HCT116 (cell line): Measurements from ENCODE around the gene CHM. TPM values are rescaled to one million over a fixed set of nuclear protein-coding genes. Genes with fewer than 3 reads are reported as not detected.

ENCODE experiments used
- ATAC-seq: fragments of 200-7000 bp; cut with Tn5 transposase; 2 replicates; pipeline ENCODE4 v1.9.1; 2020; ENCODE audit warnings: mild to moderate bottlenecking, moderate library complexity
- BruUV-seq: library from RNA; stranded (reverse); fragments of 400-500 nt; replicated peaks from 2 replicates; lab custom pipeline; 2021; lab: Mats Ljungman, UMichigan
- CTCF ChIA-PET: fragments of 300-600 bp; sonication (Branson Sonifier 250); formaldehyde crosslinking; loops from one replicate; lab custom pipeline; 2021; ENCODE audit warnings: antibody characterized with exemption; lab: Charles Lee
- POLR2A ChIA-PET: fragments of 300-600, 350-600 bp; sonication (Branson Sonifier 250); formaldehyde crosslinking; loops from one replicate; lab custom pipeline; 2021; ENCODE audit warnings: antibody characterized with exemption; lab: Charles Lee
- RAD21 ChIA-PET, 2 experiments: fragments of 300-600 bp; sonication (Branson Sonifier 250); formaldehyde crosslinking; loops; one replicate each; lab custom pipeline; 2023; ENCODE audit warnings: low total read pairs in 2 of 2; ENCODE audit not compliant: uncharacterized antibody in 2 of 2, unreplicated experiment in 2 of 2, low non-redundant PET in 1 of 2; lab: Charles Lee
- DNase-seq: peaks from one replicate; pipeline ENCODE4 v3.0.0-alpha.2; 2010; ENCODE audit warnings: low read depth, low spot score
- H2AFZ ChIP-seq: fragments of 200-600 bp; shearing (Covaris generic), sonication (generic); 2 replicates; pipeline ENCODE4 v1.6.1; 2017; ENCODE audit warnings: low read depth, mixed run types, mixed read lengths, antibody characterized with exemption, low read length; ENCODE audit not compliant: poor library complexity, severe bottlenecking
- H3K27ac ChIP-seq: 2 replicates; pipeline ENCODE4 v1.5.1; 2012; ENCODE audit warnings: low read depth, low read length
- H3K27me3 ChIP-seq: fragments of 200-600 bp; sonication (generic); 2 replicates; pipeline ENCODE4 v1.6.1; 2016; ENCODE audit warnings: mixed run types, low read length, mixed read lengths; ENCODE audit not compliant: insufficient read depth
- H3K36me3 ChIP-seq, 2 experiments: fragments of 200-500 bp in 1 of 2; fragments of 200-600 bp in 1 of 2; sonication (Bioruptor generic) in 1 of 2; sonication (generic) in 1 of 2; 2 replicates each; pipeline versions ENCODE4 v1.5.1 to v1.6.1; 2014 to 2016; ENCODE audit warnings: low read length in 2 of 2, inconsistent platforms in 1 of 2, mixed read lengths in 1 of 2, mixed run types in 1 of 2; ENCODE audit not compliant: insufficient read depth in 2 of 2, control insufficient read depth in 1 of 2
- H3K4me1 ChIP-seq, 2 experiments: fragments of 200-600 bp in 1 of 2; sonication (generic) in 1 of 2; 2 replicates each; pipeline versions ENCODE4 v1.5.1 to v1.6.1; 2012 to 2017; ENCODE audit warnings: low read length in 2 of 2, inconsistent platforms in 1 of 2, mild to moderate bottlenecking in 1 of 2, mixed read lengths in 1 of 2, mixed run types in 1 of 2, moderate library complexity in 1 of 2; ENCODE audit not compliant: insufficient read depth in 2 of 2, control insufficient read depth in 1 of 2
- H3K4me2 ChIP-seq: fragments of 200-600 bp; sonication (generic); 2 replicates; pipeline ENCODE4 v1.6.1; 2017; ENCODE audit warnings: mixed run types, low read length, mixed read lengths
- H3K4me3 ChIP-seq, 2 experiments: fragments of 200-600 bp in 1 of 2; sonication (generic) in 1 of 2; replicated peaks in 1 of 2; 2 replicates each; pipeline ENCODE4 v1.5.1; 2011 to 2016; ENCODE audit warnings: low read length in 2 of 2, control low read depth in 1 of 2, low read depth in 1 of 2, mild to moderate bottlenecking in 1 of 2, mixed read lengths in 1 of 2, mixed run types in 1 of 2
- H3K79me2 ChIP-seq: fragments of 200-600 bp; sonication (generic); 2 replicates; pipeline ENCODE4 v1.6.1; 2017; ENCODE audit warnings: mild to moderate bottlenecking, mixed run types, low read length, moderate library complexity, mixed read lengths; ENCODE audit not compliant: insufficient read depth
- H3K9ac ChIP-seq: fragments of 200-600 bp; sonication (generic); 2 replicates; pipeline ENCODE4 v1.6.1; 2016; ENCODE audit warnings: low read length, mixed read lengths
- H3K9me2 ChIP-seq: fragments of 200-600 bp; sonication (generic), shearing (Covaris generic); 2 replicates; pipeline ENCODE4 v1.6.1; 2017; ENCODE audit warnings: mixed run types, mild to moderate bottlenecking, moderate library complexity; ENCODE audit not compliant: insufficient read depth
- H3K9me3 ChIP-seq, 2 experiments: fragments of 200-500 bp in 1 of 2; fragments of 200-600 bp in 1 of 2; sonication (Bioruptor generic) in 1 of 2; sonication (generic) in 1 of 2; 2 replicates each; pipeline ENCODE4 v1.6.1; 2014 to 2017; ENCODE audit warnings: low read length in 2 of 2, mixed read lengths in 2 of 2, inconsistent platforms in 1 of 2, low read depth in 1 of 2, mild to moderate bottlenecking in 1 of 2, mixed run types in 1 of 2, moderate library complexity in 1 of 2; ENCODE audit not compliant: control insufficient read depth in 1 of 2, insufficient read depth in 1 of 2
- H4K20me1 ChIP-seq: fragments of 200-600 bp; sonication (generic), shearing (Covaris generic); 2 replicates; pipeline ENCODE4 v1.6.1; 2017; ENCODE audit warnings: mixed run types, mild to moderate bottlenecking, moderate library complexity; ENCODE audit not compliant: insufficient read depth
- ATF3 ChIP-seq: IDR thresholded peaks from 2 replicates; pipeline ENCODE4 v1.6.1; 2012
- CEBPB ChIP-seq: IDR thresholded peaks from 2 replicates; pipeline ENCODE4 v1.6.1; 2012; ENCODE audit warnings: low read depth
- CTCF ChIP-seq, 3 experiments: fragments of 200-600 bp in 1 of 3; sonication (generic) in 1 of 3; IDR thresholded peaks in 2 of 3; conservative IDR thresholded peaks in 1 of 3; 2 replicates each; pipeline ENCODE4 v1.5.1; 2012 to 2017; ENCODE audit warnings: low read depth in 2 of 3, low read length in 2 of 3, antibody characterized with exemption in 1 of 3, borderline replicate concordance in 1 of 3, control low read depth in 1 of 3, mild to moderate bottlenecking in 1 of 3, mixed read lengths in 1 of 3, mixed run types in 1 of 3, moderate library complexity in 1 of 3; ENCODE audit not compliant: insufficient read depth in 1 of 3
- EGR1 ChIP-seq: IDR thresholded peaks from 2 replicates; pipeline ENCODE4 v1.6.1; 2012; ENCODE audit warnings: low read depth
- EZH2phosphoT487 ChIP-seq: fragments of 200-600 bp; IDR thresholded peaks from 2 replicates; pipeline ENCODE4 v1.6.1; 2018; ENCODE audit warnings: antibody characterized with exemption, borderline replicate concordance
- FOSL1 ChIP-seq: IDR thresholded peaks from 2 replicates; pipeline ENCODE4 v1.6.1; 2012; ENCODE audit warnings: low read depth
- JUND ChIP-seq: IDR thresholded peaks from 2 replicates; pipeline ENCODE4 v1.6.1; 2012
- SIN3A ChIP-seq: IDR thresholded peaks from 2 replicates; pipeline ENCODE4 v1.6.1; 2012; ENCODE audit warnings: low read depth
- SP1 ChIP-seq: IDR thresholded peaks from 2 replicates; pipeline ENCODE4 v1.6.1; 2012; ENCODE audit warnings: low read depth
- TCF7L2 ChIP-seq: IDR thresholded peaks from 2 replicates; pipeline ENCODE4 v1.7.0; 2011; ENCODE audit warnings: borderline replicate concordance, inconsistent platforms; ENCODE audit not compliant: insufficient read depth, insufficient read length; ENCODE audit errors: extremely low read depth
- ZBTB33 ChIP-seq: IDR thresholded peaks from 2 replicates; pipeline ENCODE4 v1.6.1; 2011; ENCODE audit warnings: mild to moderate bottlenecking, low read length, moderate library complexity; ENCODE audit not compliant: insufficient replicate concordance; ENCODE audit errors: extremely low read depth
- ZFX ChIP-seq: fragments of 450-650 bp; IDR thresholded peaks from 2 replicates; pipeline ENCODE4 v1.6.1; 2017
- ZNF274 ChIP-seq: fragments of 200-500 bp; sonication (Bioruptor generic); IDR thresholded peaks from 2 replicates; pipeline ENCODE4 v1.6.1; 2014; ENCODE audit warnings: mild to moderate bottlenecking, low read depth, low read length, inconsistent platforms
- intact Hi-C: fragments of 100-400 bp; cut with micrococcal nuclease; formaldehyde crosslinking; loops from 2 replicates; pipeline ENCODE4 v1.10.0; 2022
- total RNA-seq: library from RNA; stranded (reverse); gene quantifications from one replicate; pipeline ENCODE4 v1.2.1, GENCODE V29; 2021; ENCODE audit not compliant: unreplicated experiment
- TF ChIP-seq, protein P1 (sequence below): IDR thresholded peaks from 2 replicates; pipeline ENCODE4 v1.6.1; 2012; ENCODE audit warnings: low read depth

The CHM gene
- total RNA-seq, 1 experiment from 2014 or later = 17.1 TPM

- Histone ChIP-seq H3K4me2 (no peak overlapping the region), H3K9me2 (no peaks in the 10 kb centered on the region), H3K9me3 (no peaks in the 10 kb centered on the region), H3K9ac (no peak overlapping the region), H3K27ac (no peak overlapping the region), H4K20me1 (no peaks in the 10 kb centered on the region), H3K27me3 (no peaks in the 10 kb centered on the region), H2AFZ (no peak overlapping the region), H3K4me3 (no peak overlapping the region), H3K36me3 (no peaks in the 10 kb centered on the region), H3K4me1 (no peaks in the 10 kb centered on the region), H3K79me2 (peaks cover 4% of the 10 kb centered on the region; the same call in 1 of the 2 replicates)
- no TSS peak for BruUV-seq
- DNase-seq = no peak
- intact Hi-C loops = no loop called here
- no peak for ATAC-seq
- RAD21 ChIA-PET = no interaction called here
- POLR2A ChIA-PET = no interaction called here
- TF ChIP-seq EGR1 (no peak), ZBTB33 (no peak), TCF7L2 (no peak), FOSL1 (no peak), CTCF (IDR thresholded peaks at IDR 0.05 in 2 of 3, conservative IDR thresholded peaks at IDR 0.05 in 1 of 3; ENCODE audit: borderline replicate concordance in 1 of 3, insufficient read depth in 1 of 3, low read depth in 2 of 3, low read length in 2 of 3) (no peak), EZH2phosphoT487 (no peak), ZFX (no peak), ATF3 (no peak), SP1 (no peak), JUND (no peak), ZNF274 (no peak), SIN3A (no peak), CEBPB (no peak)
- TF ChIP-seq, protein P1, sequence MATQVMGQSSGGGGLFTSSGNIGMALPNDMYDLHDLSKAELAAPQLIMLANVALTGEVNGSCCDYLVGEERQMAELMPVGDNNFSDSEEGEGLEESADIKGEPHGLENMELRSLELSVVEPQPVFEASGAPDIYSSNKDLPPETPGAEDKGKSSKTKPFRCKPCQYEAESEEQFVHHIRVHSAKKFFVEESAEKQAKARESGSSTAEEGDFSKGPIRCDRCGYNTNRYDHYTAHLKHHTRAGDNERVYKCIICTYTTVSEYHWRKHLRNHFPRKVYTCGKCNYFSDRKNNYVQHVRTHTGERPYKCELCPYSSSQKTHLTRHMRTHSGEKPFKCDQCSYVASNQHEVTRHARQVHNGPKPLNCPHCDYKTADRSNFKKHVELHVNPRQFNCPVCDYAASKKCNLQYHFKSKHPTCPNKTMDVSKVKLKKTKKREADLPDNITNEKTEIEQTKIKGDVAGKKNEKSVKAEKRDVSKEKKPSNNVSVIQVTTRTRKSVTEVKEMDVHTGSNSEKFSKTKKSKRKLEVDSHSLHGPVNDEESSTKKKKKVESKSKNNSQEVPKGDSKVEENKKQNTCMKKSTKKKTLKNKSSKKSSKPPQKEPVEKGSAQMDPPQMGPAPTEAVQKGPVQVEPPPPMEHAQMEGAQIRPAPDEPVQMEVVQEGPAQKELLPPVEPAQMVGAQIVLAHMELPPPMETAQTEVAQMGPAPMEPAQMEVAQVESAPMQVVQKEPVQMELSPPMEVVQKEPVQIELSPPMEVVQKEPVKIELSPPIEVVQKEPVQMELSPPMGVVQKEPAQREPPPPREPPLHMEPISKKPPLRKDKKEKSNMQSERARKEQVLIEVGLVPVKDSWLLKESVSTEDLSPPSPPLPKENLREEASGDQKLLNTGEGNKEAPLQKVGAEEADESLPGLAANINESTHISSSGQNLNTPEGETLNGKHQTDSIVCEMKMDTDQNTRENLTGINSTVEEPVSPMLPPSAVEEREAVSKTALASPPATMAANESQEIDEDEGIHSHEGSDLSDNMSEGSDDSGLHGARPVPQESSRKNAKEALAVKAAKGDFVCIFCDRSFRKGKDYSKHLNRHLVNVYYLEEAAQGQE = no peak
- CTCF ChIA-PET = no interaction called here
These were observed 18.7 kb downstream of the CHM start for GRCh38 chrX:86028681-86029080.
